ENCODE measurements around the gene SLC39A2.
"Not testable (repeated sequence)": the region's sequence is repeated elsewhere in the genome, so short reads cannot be mapped to it uniquely, and the experiment has no call there.

SLC39A2 gene, protein sequence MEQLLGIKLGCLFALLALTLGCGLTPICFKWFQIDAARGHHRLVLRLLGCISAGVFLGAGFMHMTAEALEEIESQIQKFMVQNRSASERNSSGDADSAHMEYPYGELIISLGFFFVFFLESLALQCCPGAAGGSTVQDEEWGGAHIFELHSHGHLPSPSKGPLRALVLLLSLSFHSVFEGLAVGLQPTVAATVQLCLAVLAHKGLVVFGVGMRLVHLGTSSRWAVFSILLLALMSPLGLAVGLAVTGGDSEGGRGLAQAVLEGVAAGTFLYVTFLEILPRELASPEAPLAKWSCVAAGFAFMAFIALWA

DNA sequence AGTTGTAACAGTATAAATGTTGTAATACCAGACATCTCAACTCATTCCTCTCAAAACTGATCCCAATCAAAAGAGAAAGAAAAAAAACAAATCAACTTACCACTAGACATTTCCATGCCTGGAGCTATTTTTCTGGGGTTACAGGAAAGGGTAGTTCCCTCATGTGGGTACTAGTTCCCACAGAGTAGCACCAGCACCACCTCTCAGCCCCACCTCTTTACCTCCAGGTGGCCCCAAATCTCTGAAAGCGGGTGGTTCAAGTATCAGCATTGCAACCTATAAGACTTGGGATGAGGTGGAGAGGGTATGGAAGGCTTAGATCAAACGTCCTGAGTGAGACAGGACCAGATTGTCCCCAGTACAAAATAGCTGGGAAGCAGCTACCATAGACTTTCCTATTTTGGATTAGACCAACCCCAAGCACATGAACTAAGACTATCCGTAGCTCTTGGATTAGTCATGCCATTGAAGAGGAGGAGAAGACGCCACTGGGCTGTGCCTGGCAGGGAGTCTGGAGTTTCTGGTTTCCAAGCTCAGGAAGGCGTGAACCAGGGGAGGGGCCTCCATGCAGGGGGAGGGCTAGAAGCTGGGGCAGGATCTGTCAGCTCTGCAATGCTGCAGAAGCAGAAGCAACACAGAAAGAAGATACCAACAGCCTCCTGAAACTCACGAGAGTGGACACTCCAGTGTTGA is at the start of gene SLC39A2:
Gene SLC39A2 (plus strand): TSS at position 620 of the 693 bp plus-strand sequence. CDS start 154 bp downstream, outside the sequence.
- in situ Hi-C loops (cut with MboI; ENCODE audit: low sequenced_read_pairs, unreplicated experiment): no loop called here
- TF ChIP-seq, protein P1, sequence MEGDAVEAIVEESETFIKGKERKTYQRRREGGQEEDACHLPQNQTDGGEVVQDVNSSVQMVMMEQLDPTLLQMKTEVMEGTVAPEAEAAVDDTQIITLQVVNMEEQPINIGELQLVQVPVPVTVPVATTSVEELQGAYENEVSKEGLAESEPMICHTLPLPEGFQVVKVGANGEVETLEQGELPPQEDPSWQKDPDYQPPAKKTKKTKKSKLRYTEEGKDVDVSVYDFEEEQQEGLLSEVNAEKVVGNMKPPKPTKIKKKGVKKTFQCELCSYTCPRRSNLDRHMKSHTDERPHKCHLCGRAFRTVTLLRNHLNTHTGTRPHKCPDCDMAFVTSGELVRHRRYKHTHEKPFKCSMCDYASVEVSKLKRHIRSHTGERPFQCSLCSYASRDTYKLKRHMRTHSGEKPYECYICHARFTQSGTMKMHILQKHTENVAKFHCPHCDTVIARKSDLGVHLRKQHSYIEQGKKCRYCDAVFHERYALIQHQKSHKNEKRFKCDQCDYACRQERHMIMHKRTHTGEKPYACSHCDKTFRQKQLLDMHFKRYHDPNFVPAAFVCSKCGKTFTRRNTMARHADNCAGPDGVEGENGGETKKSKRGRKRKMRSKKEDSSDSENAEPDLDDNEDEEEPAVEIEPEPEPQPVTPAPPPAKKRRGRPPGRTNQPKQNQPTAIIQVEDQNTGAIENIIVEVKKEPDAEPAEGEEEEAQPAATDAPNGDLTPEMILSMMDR (IDR thresholded peaks at IDR 0.05; ENCODE audit: borderline replicate concordance, control extremely low read depth, extremely low read depth, insufficient read depth, missing control alignments): no peak
- DNase-seq (ENCODE audit: low spot score): no peak

DNA sequence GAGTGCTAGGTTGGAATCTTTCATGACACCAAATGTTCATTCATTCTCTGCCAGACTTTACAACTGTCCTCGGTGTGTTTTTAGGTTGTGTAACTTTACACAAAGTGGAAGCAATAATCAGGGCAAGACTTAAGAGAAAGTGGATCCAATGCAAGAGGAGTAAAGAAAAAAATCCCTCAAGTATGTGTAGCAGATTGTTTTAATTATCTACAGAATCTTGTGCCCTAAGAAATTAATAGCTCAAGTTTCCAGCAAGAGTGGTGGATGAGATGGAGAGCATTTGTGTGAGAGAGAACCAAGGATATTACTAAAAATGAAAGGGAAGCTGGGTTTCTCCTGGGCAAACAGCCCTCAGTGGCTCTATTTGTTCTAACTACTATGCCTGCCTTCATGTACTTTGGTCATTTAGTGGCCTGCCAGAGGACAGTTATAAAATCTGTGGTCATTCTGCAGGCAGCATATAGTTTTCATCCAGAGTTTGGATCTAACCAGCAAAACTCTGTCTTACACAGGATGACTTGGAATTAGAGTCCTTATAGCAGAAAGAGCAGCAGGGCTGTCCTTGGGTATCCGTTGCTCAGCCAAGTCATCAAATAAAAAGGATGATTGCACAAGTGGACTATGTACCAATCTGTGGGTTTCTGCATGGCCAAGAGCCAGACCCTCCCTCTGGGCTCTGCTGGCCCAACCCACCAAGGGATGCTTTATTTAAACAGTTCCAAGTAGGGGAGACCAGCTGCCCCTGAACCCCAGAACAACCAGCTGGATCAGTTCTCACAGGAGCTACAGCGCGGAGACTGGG is 44.2 kb upstream of the SLC39A2 start, which contains the start of gene RNASE2:
Gene RNASE2 (plus strand): TSS at position 752 of the 802 bp plus-strand sequence. CDS start 285 bp downstream, outside the sequence.
- in situ Hi-C loops (cut with MboI; ENCODE audit: low sequenced_read_pairs, unreplicated experiment); DNase-seq (ENCODE audit: low spot score): not testable (repeated sequence)

DNA sequence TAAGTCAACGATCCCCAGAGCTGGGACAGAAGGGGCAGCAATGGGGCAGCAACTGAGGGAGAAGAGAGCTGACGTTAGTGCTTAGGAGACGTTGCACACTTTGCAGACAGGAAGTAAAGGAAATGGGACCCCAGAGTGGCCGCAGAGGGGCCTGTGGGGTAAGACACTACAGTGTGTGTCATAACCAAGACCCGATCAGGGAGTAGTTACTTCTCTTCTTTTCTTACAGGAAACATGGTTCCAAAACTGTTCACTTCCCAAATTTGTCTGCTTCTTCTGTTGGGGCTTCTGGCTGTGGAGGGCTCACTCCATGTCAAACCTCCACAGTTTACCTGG is 43.6 kb upstream of the SLC39A2 start:
- DNase-seq (ENCODE audit: low spot score); in situ Hi-C loops (cut with MboI; ENCODE audit: low sequenced_read_pairs, unreplicated experiment): not testable (repeated sequence)

DNA sequence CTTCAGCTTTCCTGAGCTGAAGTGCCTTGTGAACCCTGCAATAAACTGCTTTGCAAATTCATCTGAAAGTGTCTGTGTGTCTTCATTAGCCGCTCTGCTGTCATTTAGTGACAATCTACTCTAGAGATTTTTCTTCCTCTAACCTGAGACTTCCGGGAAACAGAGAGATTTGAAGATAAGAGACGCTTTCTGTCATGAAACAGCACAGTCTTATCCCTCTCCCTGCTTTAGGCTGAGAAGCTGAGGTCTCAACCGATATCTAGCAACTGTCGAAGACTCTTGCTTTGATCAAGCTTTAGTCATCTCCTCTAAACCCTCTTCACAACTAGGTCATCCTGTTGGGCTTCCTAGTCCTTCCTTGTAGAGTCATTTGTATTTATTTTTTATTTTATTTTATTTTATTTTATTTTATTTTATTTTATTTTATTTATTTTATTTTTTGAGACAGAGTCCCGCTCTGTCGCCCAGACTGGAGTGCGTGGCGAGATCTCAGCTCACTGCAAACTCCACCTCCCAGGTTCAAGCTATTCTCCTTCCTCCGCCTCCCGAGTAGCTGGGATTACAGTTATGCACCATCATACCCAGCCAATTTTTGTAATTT is 42.6 kb upstream of the SLC39A2 start:
- TF ChIP-seq, protein P1 (IDR thresholded peaks at IDR 0.05; ENCODE audit: borderline replicate concordance, control extremely low read depth, extremely low read depth, insufficient read depth, missing control alignments): no peak
- no peak for DNase-seq (ENCODE audit: low spot score)
- in situ Hi-C loops (cut with MboI; ENCODE audit: low sequenced_read_pairs, unreplicated experiment): no loop called here

DNA sequence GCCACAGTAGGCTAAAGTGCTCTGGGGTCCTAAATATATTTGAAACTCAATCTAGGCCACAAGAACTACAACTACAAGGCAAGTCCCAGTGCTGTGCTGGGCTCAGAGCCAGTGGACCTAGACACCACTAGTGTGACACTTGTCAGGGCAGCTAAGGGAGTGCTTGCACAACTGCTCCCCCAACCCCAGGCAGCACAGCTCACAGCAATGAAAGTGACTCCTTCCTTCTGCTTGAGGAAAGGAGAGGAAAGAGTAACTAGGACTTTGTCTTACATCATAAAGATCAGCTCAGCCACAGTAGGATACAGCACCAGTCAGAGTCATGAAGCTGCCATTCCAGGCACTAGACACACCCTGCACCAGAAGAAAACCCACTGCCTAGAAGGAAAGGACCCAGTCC is 40.1 kb upstream of the SLC39A2 start:
- DNase-seq (ENCODE audit: low spot score); in situ Hi-C loops (cut with MboI; ENCODE audit: low sequenced_read_pairs, unreplicated experiment): not testable (repeated sequence)

DNA sequence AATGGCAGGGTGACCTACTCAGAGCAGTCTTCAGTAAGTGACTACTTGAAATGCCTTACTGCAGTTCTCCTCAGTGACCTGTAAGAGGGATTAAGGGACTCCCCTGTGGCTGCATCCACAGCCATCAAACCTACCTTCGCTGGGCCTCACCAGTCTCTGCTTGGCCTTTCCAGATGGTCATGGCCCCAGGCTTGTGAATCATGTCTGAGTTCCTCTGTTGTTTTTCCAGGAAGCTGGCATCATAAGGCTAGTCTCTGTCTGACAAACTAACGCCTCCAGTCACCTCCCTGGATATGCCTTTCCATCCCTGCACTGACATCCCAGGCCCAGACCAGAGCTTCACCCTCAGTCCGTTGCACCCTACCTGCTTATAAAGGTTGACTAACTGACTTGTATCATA is 29.8 kb upstream of the SLC39A2 start:
- TF ChIP-seq, protein P1 (IDR thresholded peaks at IDR 0.05; ENCODE audit: borderline replicate concordance, control extremely low read depth, extremely low read depth, insufficient read depth, missing control alignments): no peak
- no peak for DNase-seq (ENCODE audit: low spot score)
- in situ Hi-C loops (cut with MboI; ENCODE audit: low sequenced_read_pairs, unreplicated experiment): loop anchor here (10.0 kb wide), 2 partner anchors 115 to 265 kb away; no protein-coding TSS in a partner anchor

DNA sequence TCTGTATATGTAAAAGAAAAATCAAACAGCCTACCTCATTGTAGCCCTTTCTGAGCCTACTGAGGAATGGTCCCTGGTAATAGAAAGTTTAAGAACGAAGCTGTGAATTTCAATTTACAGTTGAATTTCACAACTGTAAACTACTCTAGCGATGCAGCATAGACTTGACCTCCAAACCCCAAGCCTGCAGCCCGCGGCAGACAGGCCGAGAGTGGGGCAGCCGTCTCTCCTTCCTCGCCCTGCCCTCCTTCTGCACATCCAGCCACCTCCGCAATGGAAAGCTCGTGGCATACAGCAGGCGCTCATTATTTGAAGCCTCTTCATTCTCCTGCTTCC is 28.5 kb upstream of the SLC39A2 start:
- in situ Hi-C loops (cut with MboI; ENCODE audit: low sequenced_read_pairs, unreplicated experiment): no loop called here
- DNase-seq (ENCODE audit: low spot score): no peak
- TF ChIP-seq, protein P1 (IDR thresholded peaks at IDR 0.05; ENCODE audit: borderline replicate concordance, control extremely low read depth, extremely low read depth, insufficient read depth, missing control alignments): no peak
